SU-DHL-6 (cell line): Measurements from ENCODE around the gene HK1.

Experiments used
- H2AFZ ChIP-seq: fragments of 200-600 bp; sonication (generic); 2 replicates; pipeline ENCODE4 v1.6.1; 2014; ENCODE audit warnings: low read depth, mild to moderate bottlenecking, moderate library complexity, mixed read lengths, antibody characterized with exemption, low read length; ENCODE audit not compliant: severe bottlenecking
- H3F3A ChIP-seq: fragments of 200-600 bp; shearing (Covaris generic); 2 replicates; pipeline ENCODE4 v1.6.0; 2016; ENCODE audit warnings: antibody characterized with exemption, mild to moderate bottlenecking; ENCODE audit not compliant: insufficient read depth
- H3K27ac ChIP-seq: fragments of 200-600 bp; sonication (generic); 2 replicates; pipeline ENCODE4 v1.5.1; 2016; ENCODE audit warnings: low read depth, mild to moderate bottlenecking, low read length, moderate library complexity, mixed read lengths
- H3K27me3 ChIP-seq: fragments of 200-600 bp; sonication (generic), shearing (Covaris generic); 2 replicates; pipeline ENCODE4 v1.6.0; 2014; ENCODE audit warnings: mild to moderate bottlenecking, low read length
- H3K36me3 ChIP-seq: fragments of 200-600 bp; sonication (generic); 2 replicates; pipeline ENCODE4 v1.6.1; 2014; ENCODE audit warnings: mild to moderate bottlenecking, low read length, mixed read lengths
- H3K4me2 ChIP-seq: fragments of 300-600, 200-600 bp; shearing (Covaris generic), sonication (generic); 2 replicates; pipeline ENCODE4 v1.6.0; 2014; ENCODE audit warnings: low read length, low read depth, mild to moderate bottlenecking; ENCODE audit not compliant: poor library complexity, severe bottlenecking
- H3K4me3 ChIP-seq: fragments of 200-600 bp; sonication (generic); 2 replicates; pipeline ENCODE4 v1.5.1; 2014; ENCODE audit warnings: antibody characterized with exemption, low read length, mild to moderate bottlenecking, mixed read lengths; ENCODE audit not compliant: insufficient read depth, poor library complexity, severe bottlenecking
- H3K79me2 ChIP-seq: fragments of 200-600 bp; sonication (generic); 2 replicates; pipeline ENCODE4 v1.6.1; 2014; ENCODE audit warnings: mild to moderate bottlenecking, low read length, moderate library complexity; ENCODE audit not compliant: insufficient read depth
- H3K9ac ChIP-seq: fragments of 200-600 bp; sonication (generic); 2 replicates; pipeline ENCODE4 v1.7.0; 2014; ENCODE audit warnings: mild to moderate bottlenecking, low read length
- H3K9me2 ChIP-seq: fragments of 200-600 bp; sonication (generic); replicated peaks from 2 replicates; pipeline ENCODE4 v1.6.1; 2014; ENCODE audit warnings: low read length; ENCODE audit not compliant: insufficient read depth
- H3K9me3 ChIP-seq: fragments of 200-600 bp; sonication (generic); 2 replicates; pipeline ENCODE4 v1.6.1; 2014; ENCODE audit warnings: low read length, mixed read lengths; ENCODE audit not compliant: insufficient read depth
- H4K20me1 ChIP-seq: fragments of 200-600 bp; sonication (generic); 2 replicates; pipeline ENCODE4 v1.6.1; 2014; ENCODE audit warnings: low read depth, mild to moderate bottlenecking, antibody characterized with exemption, low read length, moderate library complexity, mixed read lengths
- CTCF ChIP-seq: fragments of 200-600 bp; sonication (generic); IDR thresholded peaks from one replicate; pipeline ENCODE4 v1.5.1; 2017; ENCODE audit warnings: antibody characterized with exemption, mild to moderate bottlenecking, low read length, moderate library complexity; ENCODE audit not compliant: insufficient read depth, poor library complexity, severe bottlenecking
- EZH2phosphoT487 ChIP-seq: fragments of 200-600 bp; sonication (generic), shearing (Covaris generic); conservative IDR thresholded peaks from 2 replicates; pipeline ENCODE4 v1.6.1; 2018; ENCODE audit warnings: mild to moderate bottlenecking, antibody characterized with exemption, low read length, moderate library complexity, mixed read lengths

Gene HK1

GRCh38 chr10:69278446-69278963 lies at the start of gene HK1:
Gene HK1 (plus strand): TSS chr10:69278496.
- no peak within 1 kb of the TSS for H3K4me2 ChIP-seq
- no peaks in the 10 kb centered on the region for H3F3A ChIP-seq
- no peaks in the 10 kb centered on the region for H3K9me2 ChIP-seq
- TF ChIP-seq CTCF = no peak
- no peak for TF ChIP-seq EZH2phosphoT487
- no peaks in the 10 kb centered on the region for H3K79me2 ChIP-seq
- no peak within 1 kb of the TSS for H3K9ac ChIP-seq
- no peaks in the 10 kb centered on the region for H3K27me3 ChIP-seq
- H4K20me1 ChIP-seq = no peaks in the 10 kb centered on the region
- H2AFZ ChIP-seq = no peak within 1 kb of the TSS
- H3K27ac ChIP-seq = no peak within 1 kb of the TSS
- H3K36me3 ChIP-seq = no peaks in the 10 kb centered on the region
- no peak within 1 kb of the TSS for H3K4me3 ChIP-seq
- no peaks in the 10 kb centered on the region for H3K9me3 ChIP-seq

GRCh38 chr10:69229616-69229916 lies 48.7 kb upstream of the HK1 start:
- no peaks in the 10 kb centered on the region for H4K20me1 ChIP-seq
- no peaks in the 10 kb centered on the region for H3K9me3 ChIP-seq
- H3K27ac ChIP-seq = no peak overlapping the region
- H3K79me2 ChIP-seq = no peaks in the 10 kb centered on the region
- no peak overlapping the region for H2AFZ ChIP-seq
- no peaks in the 10 kb centered on the region for H3K36me3 ChIP-seq
- no peak overlapping the region for H3K4me3 ChIP-seq
- TF ChIP-seq EZH2phosphoT487 = no peak
- no peak for TF ChIP-seq CTCF
- no peaks in the 10 kb centered on the region for H3K9me2 ChIP-seq
- no peak overlapping the region for H3K4me2 ChIP-seq
- no peak overlapping the region for H3K9ac ChIP-seq
- H3K27me3 ChIP-seq = no peaks in the 10 kb centered on the region
- H3F3A ChIP-seq = no peaks in the 10 kb centered on the region

- H3K79me2 ChIP-seq = no peaks in the 10 kb centered on the region
- H3K27ac ChIP-seq = no peak overlapping the region
- no peak overlapping the region for H2AFZ ChIP-seq
- no peaks in the 10 kb centered on the region for H3F3A ChIP-seq
- H3K9ac ChIP-seq = no peak overlapping the region
- no peak overlapping the region for H3K4me3 ChIP-seq
- TF ChIP-seq CTCF (no peak), EZH2phosphoT487 (no peak)
- H3K27me3 ChIP-seq = no peaks in the 10 kb centered on the region
- H3K4me2 ChIP-seq = no peak overlapping the region
- H3K36me3 ChIP-seq = no peaks in the 10 kb centered on the region
- H4K20me1 ChIP-seq = no peaks in the 10 kb centered on the region
- no peaks in the 10 kb centered on the region for H3K9me2 ChIP-seq
- H3K9me3 ChIP-seq = no peaks in the 10 kb centered on the region
Measured at GRCh38 chr10:69230128-69230527, 48.2 kb upstream of the HK1 start.

GRCh38 chr10:69232252-69232651 lies 46.0 kb upstream of the HK1 start:
- TF ChIP-seq CTCF (no peak), EZH2phosphoT487 (no peak)
- Histone ChIP-seq H3K4me3 (no peak overlapping the region), H4K20me1 (no peaks in the 10 kb centered on the region), H3K27ac (no peak overlapping the region), H3K4me2 (no peak overlapping the region), H3K36me3 (no peaks in the 10 kb centered on the region), H3K9me2 (no peaks in the 10 kb centered on the region), H3F3A (no peaks in the 10 kb centered on the region), H3K79me2 (no peaks in the 10 kb centered on the region), H3K9me3 (no peaks in the 10 kb centered on the region), H3K27me3 (no peaks in the 10 kb centered on the region), H3K9ac (no peak overlapping the region), H2AFZ (no peak overlapping the region)
